ENCODE measurements around the gene DPP10. TPM values are rescaled to one million over a fixed set of nuclear protein-coding genes. Genes with fewer than 3 reads are reported as not detected.

The DPP10 gene
- total RNA-seq, 2 experiments from 2014 or later, result not detected

DNA sequence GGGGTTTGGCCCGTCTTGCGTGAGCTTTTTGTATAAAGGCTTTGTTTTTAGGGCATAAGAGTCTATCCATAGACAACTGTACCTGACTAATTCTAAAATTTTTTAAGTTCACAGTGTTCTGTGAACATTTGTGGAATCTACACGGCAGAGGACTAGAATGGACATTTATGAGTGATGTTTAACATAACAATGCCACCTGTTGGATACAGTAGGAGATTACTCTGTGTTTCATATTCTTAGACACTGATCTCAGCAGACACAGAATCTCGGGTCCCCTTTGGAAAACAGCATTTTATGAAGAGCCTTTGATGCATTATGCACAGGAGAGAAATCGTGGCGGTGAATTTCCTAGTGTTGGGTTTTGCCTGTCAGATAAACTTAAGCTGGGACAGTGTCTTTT, 752.2 kb downstream of the DPP10 start:
- Mint-ChIP-seq H3K36me3 (ENCODE audit: low read depth) (no peaks in the 10 kb centered on the region), H3K27me3 (no peaks in the 10 kb centered on the region), H3K4me1 (ENCODE audit: low read depth) (no peaks in the 10 kb centered on the region), H3K9me3 (peaks cover 5% of the 10 kb centered on the region), H3K4me3 (no peak overlapping the region), H3K27ac (no peak overlapping the region)
- ATAC-seq (no peak), DNase-seq (no peak)
- intact Hi-C loops (cut with micrococcal nuclease), result no loop called here
- TF ChIP-seq, protein P1, sequence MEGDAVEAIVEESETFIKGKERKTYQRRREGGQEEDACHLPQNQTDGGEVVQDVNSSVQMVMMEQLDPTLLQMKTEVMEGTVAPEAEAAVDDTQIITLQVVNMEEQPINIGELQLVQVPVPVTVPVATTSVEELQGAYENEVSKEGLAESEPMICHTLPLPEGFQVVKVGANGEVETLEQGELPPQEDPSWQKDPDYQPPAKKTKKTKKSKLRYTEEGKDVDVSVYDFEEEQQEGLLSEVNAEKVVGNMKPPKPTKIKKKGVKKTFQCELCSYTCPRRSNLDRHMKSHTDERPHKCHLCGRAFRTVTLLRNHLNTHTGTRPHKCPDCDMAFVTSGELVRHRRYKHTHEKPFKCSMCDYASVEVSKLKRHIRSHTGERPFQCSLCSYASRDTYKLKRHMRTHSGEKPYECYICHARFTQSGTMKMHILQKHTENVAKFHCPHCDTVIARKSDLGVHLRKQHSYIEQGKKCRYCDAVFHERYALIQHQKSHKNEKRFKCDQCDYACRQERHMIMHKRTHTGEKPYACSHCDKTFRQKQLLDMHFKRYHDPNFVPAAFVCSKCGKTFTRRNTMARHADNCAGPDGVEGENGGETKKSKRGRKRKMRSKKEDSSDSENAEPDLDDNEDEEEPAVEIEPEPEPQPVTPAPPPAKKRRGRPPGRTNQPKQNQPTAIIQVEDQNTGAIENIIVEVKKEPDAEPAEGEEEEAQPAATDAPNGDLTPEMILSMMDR (IDR thresholded peaks at IDR 0.05), result no peak
- POLR2A ChIA-PET, result no interaction called here
- CTCF ChIA-PET, result no interaction called here

DNA sequence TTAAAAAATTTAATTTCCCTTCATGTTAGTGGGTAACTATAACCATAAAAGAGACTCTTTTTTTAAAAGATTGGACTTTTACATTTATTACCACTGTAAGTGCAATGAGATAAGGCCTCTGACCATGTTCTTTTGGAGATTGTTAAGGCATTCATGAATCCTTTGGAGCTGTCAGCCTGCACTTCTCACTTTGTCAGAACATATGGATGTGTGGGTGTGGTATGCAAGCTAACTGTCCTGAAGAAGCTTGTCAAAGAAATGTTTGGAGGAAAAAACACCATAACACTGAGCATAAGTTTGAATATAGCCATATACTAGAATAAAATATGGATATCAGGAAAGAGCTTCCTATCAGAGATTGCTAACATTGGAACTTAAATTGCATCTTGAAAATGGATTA, 754.1 kb downstream of the DPP10 start:
- ATAC-seq, result no peak
- intact Hi-C loops (cut with micrococcal nuclease), result no loop called here
- no peak overlapping the region for H3K4me3 Mint-ChIP-seq
- CTCF ChIA-PET, result no interaction called here
- TF ChIP-seq, protein P1 (IDR thresholded peaks at IDR 0.05), result no peak
- H3K36me3 Mint-ChIP-seq (ENCODE audit: low read depth), result no peaks in the 10 kb centered on the region
- peaks cover 1% of the 10 kb centered on the region for H3K9me3 Mint-ChIP-seq
- no peak for DNase-seq
- H3K27ac Mint-ChIP-seq, result no peak overlapping the region
- POLR2A ChIA-PET, result no interaction called here
- H3K4me1 Mint-ChIP-seq (ENCODE audit: low read depth), result no peaks in the 10 kb centered on the region
- H3K27me3 Mint-ChIP-seq, result no peaks in the 10 kb centered on the region

DNA sequence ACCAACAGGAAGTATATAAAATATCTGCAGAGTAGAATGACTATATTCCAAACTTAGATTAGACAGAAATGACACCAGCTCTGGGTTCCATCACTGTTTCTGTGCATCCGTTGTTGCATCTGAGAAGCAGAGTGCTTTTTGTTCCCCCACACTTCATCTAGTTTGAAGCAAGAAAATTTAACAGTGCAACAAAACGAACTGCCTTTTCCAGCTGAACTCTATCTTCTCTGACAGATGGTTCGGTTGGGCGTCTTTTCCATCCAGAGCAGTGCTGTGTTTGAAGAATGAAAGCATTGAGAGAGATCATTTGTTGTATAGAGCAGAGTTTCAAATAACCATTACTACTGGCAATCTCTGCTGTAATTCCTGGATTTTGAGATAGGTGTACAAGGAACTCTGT, 757.5 kb downstream of the DPP10 start:
- Mint-ChIP-seq H3K27ac (no peak overlapping the region), H3K27me3 (no peaks in the 10 kb centered on the region), H3K36me3 (ENCODE audit: low read depth) (no peaks in the 10 kb centered on the region), H3K4me1 (ENCODE audit: low read depth) (no peaks in the 10 kb centered on the region), H3K4me3 (no peak overlapping the region), H3K9me3 (peaks cover 5% of the 10 kb centered on the region)
- ATAC-seq (no peak), DNase-seq (no peak)
- ChIA-PET POLR2A (no interaction called here), CTCF (no interaction called here)
- intact Hi-C loops (cut with micrococcal nuclease), result no loop called here
- TF ChIP-seq, protein P1 (IDR thresholded peaks at IDR 0.05), result no peak

DNA sequence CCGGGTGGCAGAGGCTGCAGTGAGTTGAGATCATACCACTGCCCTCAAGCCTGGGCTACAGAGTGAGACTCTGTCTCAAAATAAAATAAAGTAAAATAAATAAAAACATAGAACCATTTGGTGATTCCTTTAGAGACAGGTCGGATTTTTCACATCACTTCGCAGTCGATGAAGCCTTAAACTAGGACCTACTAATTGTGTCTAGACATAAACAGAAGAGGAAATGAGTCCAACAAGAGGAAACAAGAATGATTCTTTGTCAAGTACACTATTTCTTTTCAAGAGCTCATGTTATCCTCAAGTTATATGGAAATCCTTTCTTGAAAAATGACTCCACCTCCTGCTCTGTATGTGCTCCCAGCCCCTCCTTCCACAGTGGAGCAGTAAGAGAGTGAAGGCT, 758.9 kb downstream of the DPP10 start:
- H3K27me3 Mint-ChIP-seq, result no peaks in the 10 kb centered on the region
- TF ChIP-seq, protein P1 (IDR thresholded peaks at IDR 0.05), result no peak
- intact Hi-C loops (cut with micrococcal nuclease), result no loop called here
- ATAC-seq (no peak), DNase-seq (no peak)
- CTCF ChIA-PET, result no interaction called here
- H3K27ac Mint-ChIP-seq, result no peak overlapping the region
- no peaks in the 10 kb centered on the region for H3K4me1 Mint-ChIP-seq (ENCODE audit: low read depth)
- H3K9me3 Mint-ChIP-seq, result peaks cover 9% of the 10 kb centered on the region
- no peak overlapping the region for H3K4me3 Mint-ChIP-seq
- H3K36me3 Mint-ChIP-seq (ENCODE audit: low read depth), result no peaks in the 10 kb centered on the region
- POLR2A ChIA-PET, result no interaction called here

DNA sequence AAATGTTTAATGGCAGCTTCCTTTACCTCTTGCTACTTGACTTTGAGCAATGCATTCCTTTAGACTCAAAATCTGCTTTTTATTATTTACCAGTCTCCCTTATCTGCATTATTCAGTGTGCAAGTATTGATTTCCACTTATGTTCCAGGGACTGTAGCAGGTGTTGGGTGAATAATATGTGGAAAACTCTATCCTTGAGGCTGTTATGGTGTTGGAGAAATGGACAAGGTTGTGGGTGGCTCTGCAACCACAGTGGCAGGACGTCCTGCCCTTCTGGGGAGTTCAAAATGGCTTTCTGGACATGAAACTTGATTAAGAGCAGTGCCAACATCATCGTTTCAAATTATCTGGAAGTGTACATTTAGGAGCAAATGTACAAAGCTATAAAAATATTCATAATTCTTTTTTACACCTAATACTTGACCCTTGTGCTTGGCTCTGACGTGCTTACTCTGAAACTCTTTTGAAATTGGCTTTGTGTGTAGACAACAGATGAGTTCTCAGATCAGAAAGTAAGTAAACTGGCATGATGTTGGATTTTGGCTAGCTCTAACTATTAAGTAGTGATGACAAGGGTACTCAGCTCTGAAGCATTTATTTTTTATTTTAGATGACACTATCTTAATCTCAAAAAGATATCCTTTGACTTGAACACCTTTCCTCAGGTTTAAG, 766.2 kb downstream of the DPP10 start:
- no peaks in the 10 kb centered on the region for H3K27me3 Mint-ChIP-seq
- CTCF ChIA-PET, result no interaction called here
- intact Hi-C loops (cut with micrococcal nuclease), result no loop called here
- no peak overlapping the region for H3K4me3 Mint-ChIP-seq
- H3K4me1 Mint-ChIP-seq (ENCODE audit: low read depth), result no peaks in the 10 kb centered on the region
- no peak for ATAC-seq
- H3K27ac Mint-ChIP-seq, result no peak overlapping the region
- DNase-seq, result no peak
- no peaks in the 10 kb centered on the region for H3K36me3 Mint-ChIP-seq (ENCODE audit: low read depth)
- POLR2A ChIA-PET, result no interaction called here
- TF ChIP-seq, protein P1 (IDR thresholded peaks at IDR 0.05), result no peak
- H3K9me3 Mint-ChIP-seq, result peaks cover 11% of the 10 kb centered on the region

Data from activated CD8-positive, alpha-beta T cell treated with anti-CD3 and anti-CD28 coated beads for 36 hours (primary cell).